Adrenal gland (tissue), 12 donors: ENCODE results near the gene PFKFB4. TPM values are rescaled to one million over a fixed set of nuclear protein-coding genes. Genes with fewer than 3 reads are reported as not detected.

Source experiments
- DNase-seq, 7 donors: peaks; one replicate each; pipeline ENCODE4 v3.0.0-alpha.2; 2019 to 2020
- H3K27ac ChIP-seq, 5 donors: fragments of 200-600 bp; sonication (generic) in 4 of 5; 1 replicate in 3 of 5; 2 replicates in 2 of 5; pipeline versions ENCODE4 v1.5.1 to v1.8.0; 2016 to 2020; ENCODE audit warnings: mild to moderate bottlenecking in 1 of 5
- H3K27me3 ChIP-seq: fragments of 200-600 bp; 2 replicates; pipeline ENCODE4 v1.8.0; 2021
- H3K36me3 ChIP-seq, 2 donors: fragments of 200-600 bp; replicated peaks in 1 of 2; 1 replicate in 1 of 2; 2 replicates in 1 of 2; pipeline versions ENCODE4 v1.5.1 to v1.8.0; 2018 to 2022
- H3K4me1 ChIP-seq, 2 donors: fragments of 200-600 bp; replicated peaks in 1 of 2; 1 replicate in 1 of 2; 2 replicates in 1 of 2; pipeline versions ENCODE4 v1.5.1 to v1.8.0; 2018 to 2021
- H3K4me3 ChIP-seq, 4 donors: fragments of 200-600 bp; sonication (generic) in 3 of 4; one replicate each; pipeline ENCODE4 v1.5.1; 2016 to 2018
- H3K9me3 ChIP-seq, 3 donors: fragments of 200-600 bp; sonication (generic) in 1 of 3; replicated peaks in 1 of 3; 1 replicate in 2 of 3; 2 replicates in 1 of 3; pipeline versions ENCODE4 v1.5.1 to v1.8.0; 2016 to 2021
- POLR2A ChIP-seq, 2 donors: fragments of 450-650 bp; IDR thresholded peaks; one replicate each; pipeline ENCODE4 v1.6.1; 2017; ENCODE audit warnings: antibody characterized with exemption in 2 of 2, mild to moderate bottlenecking in 2 of 2, moderate library complexity in 1 of 2
- WGBS, 4 donors: extraction: QIAGEN DNeasy Blood & Tissue Kit in 2 of 4; methylation state at CpG; one replicate each; pipeline versions ENCODE4 v1.1.5 to v1.1.7; 2013 to 2017; 5-methylcytosine and 5-hydroxymethylcytosine counted together
- intact Hi-C, 2 donors: fragments of 100-400 bp; cut with DNase I; formaldehyde crosslinking; loops; one replicate each; pipeline versions ENCODE4 v1.14.1 to v1.15.0; 2022 to 2023
- polyA plus RNA-seq, 3 donors: library from polyadenylated mRNA; stranded (reverse); fragments of 200-250 nt in 2 of 3; fragments of 350-450 nt in 1 of 3; fragmentation: Illumina TruSeq in 1 of 3; extraction: RNeasy Lipid Tissue Mini Kit (QIAGEN cat#74804) in 1 of 3; gene quantifications; one replicate each; pipeline ENCODE4 v1.2.3, GENCODE V29; 2013 to 2014
- total RNA-seq, 9 donors: library from RNA; depleted of rRNA in 4 of 9; stranded (reverse); fragments of >200 nt in 4 of 9; fragments of 120-200 nt in 1 of 9; fragmentation: NEBNext Ultra II Directional in 1 of 9; extraction: Animal tissue kit (Norgen Biotek cat#: 25700) in 1 of 9; gene quantifications; one replicate each; pipeline versions ENCODE4 v1.1.0 to v1.2.4, GENCODE V29; 2013 to 2023
- TF ChIP-seq, protein P1 (sequence below), 6 experiments: fragments of 450-650 bp in 4 of 6; fragments of 200-600 bp in 2 of 6; sonication (generic) in 1 of 6; IDR thresholded peaks; 1 replicate in 5 of 6; 2 replicates in 1 of 6; pipeline versions ENCODE4 v1.5.1 to v1.8.0; 2016 to 2021; ENCODE audit warnings: antibody characterized with exemption in 6 of 6, mild to moderate bottlenecking in 2 of 6, moderate library complexity in 1 of 6
- donor health status: healthy with polysubstance abuse.
- donor health status: Bipolar disorder and iron deficiency.
- donor health status: DM: yes; HTN: yes; CAD: no.
- donor health status: DM: no; HTN: no; CAD: no.
- donor health status: DM: no; HTN: no; CAD: no.
- donor health status: DM: yes; HTN: yes; CAD: no.

PFKFB4 gene
- total and polyA plus RNA-seq, 12 donors, result 1.8 to 12.9 (median 4.5) TPM

DNA sequence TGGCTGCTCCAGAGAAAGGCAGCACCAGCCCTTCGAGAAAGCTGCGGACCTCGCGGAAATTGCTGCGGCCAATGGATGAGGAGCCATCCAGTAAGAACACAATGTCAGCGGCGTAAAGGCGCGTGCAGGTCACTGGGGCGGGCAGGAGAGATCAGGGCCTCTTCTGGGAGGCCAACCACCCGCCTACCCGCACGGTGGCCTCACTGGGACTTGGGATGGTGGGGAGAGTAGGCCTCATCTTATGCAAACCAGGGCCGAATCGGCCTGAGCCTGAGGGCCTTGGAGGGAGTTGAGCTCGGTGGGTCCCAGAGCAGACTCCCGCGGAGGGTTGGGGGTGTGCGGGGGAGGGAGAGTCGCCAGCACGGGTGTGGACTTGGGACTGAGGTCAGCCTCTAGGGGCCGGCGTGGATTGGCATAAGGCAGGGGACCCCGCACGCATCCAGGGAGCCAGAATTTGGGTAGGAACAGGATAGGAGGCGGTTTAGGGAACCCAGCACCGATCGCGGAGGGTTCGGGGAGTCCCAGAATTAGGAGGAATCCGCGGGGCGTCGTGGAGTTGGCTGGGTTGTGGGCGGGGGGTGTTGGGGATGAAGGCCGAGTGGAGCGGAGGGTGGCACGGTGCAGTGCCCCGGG is 37.9 kb upstream of the PFKFB4 start:
- intact Hi-C loops, result no loop called here
- no peak for TF ChIP-seq POLR2A (IDR thresholded peaks at IDR 0.05)
- TF ChIP-seq, protein P1, sequence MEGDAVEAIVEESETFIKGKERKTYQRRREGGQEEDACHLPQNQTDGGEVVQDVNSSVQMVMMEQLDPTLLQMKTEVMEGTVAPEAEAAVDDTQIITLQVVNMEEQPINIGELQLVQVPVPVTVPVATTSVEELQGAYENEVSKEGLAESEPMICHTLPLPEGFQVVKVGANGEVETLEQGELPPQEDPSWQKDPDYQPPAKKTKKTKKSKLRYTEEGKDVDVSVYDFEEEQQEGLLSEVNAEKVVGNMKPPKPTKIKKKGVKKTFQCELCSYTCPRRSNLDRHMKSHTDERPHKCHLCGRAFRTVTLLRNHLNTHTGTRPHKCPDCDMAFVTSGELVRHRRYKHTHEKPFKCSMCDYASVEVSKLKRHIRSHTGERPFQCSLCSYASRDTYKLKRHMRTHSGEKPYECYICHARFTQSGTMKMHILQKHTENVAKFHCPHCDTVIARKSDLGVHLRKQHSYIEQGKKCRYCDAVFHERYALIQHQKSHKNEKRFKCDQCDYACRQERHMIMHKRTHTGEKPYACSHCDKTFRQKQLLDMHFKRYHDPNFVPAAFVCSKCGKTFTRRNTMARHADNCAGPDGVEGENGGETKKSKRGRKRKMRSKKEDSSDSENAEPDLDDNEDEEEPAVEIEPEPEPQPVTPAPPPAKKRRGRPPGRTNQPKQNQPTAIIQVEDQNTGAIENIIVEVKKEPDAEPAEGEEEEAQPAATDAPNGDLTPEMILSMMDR (IDR thresholded peaks at IDR 0.05), result no peak
- WGBS, 4 donors, result 43 to 58% (median 49%) methylated on average over 29 to 39 of the region's 39 CpGs
- Histone ChIP-seq H3K27me3 (no peaks in the 10 kb centered on the region), H3K27ac (no peak overlapping the region), H3K4me3 (peak overlapping the region in 1 of 4 donors; percentile 43), H3K4me1 (peaks cover 8 to 12% of the 10 kb centered on the region in 2 donors), H3K9me3 (no peaks in the 10 kb centered on the region), H3K36me3 (peaks cover 0 to 14% of the 10 kb centered on the region in 2 donors)
- DNase-seq, result no peak

DNA sequence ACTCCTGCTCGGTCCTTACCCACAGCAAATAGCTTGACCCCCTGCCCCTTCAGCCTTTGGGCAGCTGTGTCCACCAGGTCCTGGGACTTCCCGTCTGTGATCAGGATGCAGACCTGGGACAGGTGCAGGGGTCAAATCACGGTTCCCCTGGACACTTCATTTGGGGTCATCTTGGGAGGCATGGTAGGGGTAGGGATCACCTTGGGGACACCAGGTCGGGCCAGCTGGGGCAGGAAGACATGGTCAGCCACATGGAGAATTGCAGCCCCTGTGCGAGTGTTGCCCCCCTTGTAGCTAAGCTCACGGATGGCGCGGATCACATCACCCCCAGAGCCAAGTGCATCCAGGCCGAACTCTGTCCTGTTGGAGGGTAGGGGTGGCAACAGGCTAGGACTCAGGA is 36.7 kb upstream of the PFKFB4 start:
- Histone ChIP-seq H3K27me3 (no peaks in the 10 kb centered on the region), H3K9me3 (no peaks in the 10 kb centered on the region), H3K27ac (no peak overlapping the region), H3K4me1 (peaks cover 8 to 12% of the 10 kb centered on the region in 2 donors), H3K4me3 (no peak overlapping the region), H3K36me3 (peaks cover 0 to 2% of the 10 kb centered on the region in 2 donors)
- TF ChIP-seq, protein P1 (IDR thresholded peaks at IDR 0.05), result no peak
- TF ChIP-seq POLR2A (IDR thresholded peaks at IDR 0.05), result no peak
- WGBS, 4 donors, result 92 to 97% (median 93%) methylated on average over 6 to 9 of the region's 9 CpGs
- intact Hi-C loops, result no loop called here
- no peak for DNase-seq

DNA sequence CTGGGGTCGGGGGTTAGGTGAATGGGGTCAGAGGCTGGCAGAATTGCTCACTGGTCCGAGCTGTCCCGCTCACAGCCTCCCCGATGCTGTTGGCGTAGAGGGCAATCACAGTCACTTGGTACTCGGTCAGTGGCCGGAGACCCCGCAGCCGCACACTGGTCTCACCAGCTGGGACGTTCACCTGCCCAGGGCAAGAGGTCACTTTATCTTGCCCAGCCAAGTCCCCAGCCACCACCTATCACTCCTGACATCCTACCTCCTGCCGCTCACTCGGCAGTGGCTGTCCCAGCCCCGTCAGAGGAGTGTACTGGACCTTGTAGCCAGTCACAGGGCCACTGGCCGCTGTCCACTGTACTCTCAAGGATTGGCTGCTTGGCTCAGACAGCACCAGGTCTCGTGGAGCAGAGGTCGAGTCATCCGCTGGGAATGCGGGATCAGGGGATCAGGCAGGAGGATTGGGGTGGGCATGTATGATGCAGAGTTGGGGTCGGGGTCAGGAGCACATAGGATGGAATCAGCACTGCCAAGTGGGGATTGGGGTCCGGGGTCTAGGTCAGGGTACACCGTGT is 36.0 kb upstream of the PFKFB4 start:
- peaks cover 8 to 12% of the 10 kb centered on the region in 2 donors for H3K4me1 ChIP-seq
- 87 to 91% (median 89%) methylated on average over 15 to 21 of the region's 21 CpGs for WGBS, 4 donors
- no peaks in the 10 kb centered on the region for H3K9me3 ChIP-seq
- no peaks in the 10 kb centered on the region for H3K36me3 ChIP-seq
- H3K4me3 ChIP-seq, result no peak overlapping the region
- H3K27me3 ChIP-seq, result no peaks in the 10 kb centered on the region
- no peak for TF ChIP-seq POLR2A (IDR thresholded peaks at IDR 0.05)
- TF ChIP-seq, protein P1 (IDR thresholded peaks at IDR 0.05), result no peak
- intact Hi-C loops, result no loop called here
- no peak overlapping the region for H3K27ac ChIP-seq
- no peak for DNase-seq

DNA sequence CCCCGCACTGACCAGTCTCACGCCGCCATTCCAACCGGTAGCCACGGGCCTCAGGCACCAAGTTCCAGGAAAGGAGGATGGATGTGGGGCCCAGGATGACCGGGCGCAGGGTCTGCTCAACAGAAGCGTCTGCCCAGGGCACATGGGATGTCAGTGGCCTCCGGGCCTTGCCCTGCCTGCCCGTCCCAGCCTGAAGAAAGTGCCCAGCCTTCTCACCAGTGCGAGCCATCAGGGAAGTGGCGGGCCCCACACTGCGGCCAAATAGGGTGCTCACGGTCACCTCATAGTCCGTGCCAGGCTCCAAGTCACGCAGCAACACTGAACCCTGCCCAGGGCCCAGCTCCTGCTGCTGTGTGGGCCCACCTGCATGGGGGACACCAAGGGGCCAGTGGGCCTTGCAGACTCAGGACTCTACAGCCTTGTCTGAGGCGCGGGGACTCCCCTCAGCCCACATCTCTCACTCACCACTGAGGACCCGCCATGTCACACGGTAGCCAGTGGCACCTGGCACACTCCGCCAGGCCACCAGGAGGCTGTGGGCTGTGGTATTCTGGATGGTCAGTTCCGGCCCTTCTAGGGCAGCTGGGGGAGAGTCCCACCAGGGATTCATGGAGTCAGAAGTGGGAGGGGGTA is 35.4 kb upstream of the PFKFB4 start:
- TF ChIP-seq POLR2A (IDR thresholded peaks at IDR 0.05), result no peak
- TF ChIP-seq, protein P1 (IDR thresholded peaks at IDR 0.05), result no peak
- intact Hi-C loops, result no loop called here
- no peaks in the 10 kb centered on the region for H3K36me3 ChIP-seq
- H3K9me3 ChIP-seq, result no peaks in the 10 kb centered on the region
- H3K27me3 ChIP-seq, result no peaks in the 10 kb centered on the region
- H3K27ac ChIP-seq, result no peak overlapping the region
- no peak for DNase-seq
- no peak overlapping the region for H3K4me3 ChIP-seq
- peaks cover 8 to 12% of the 10 kb centered on the region in 2 donors for H3K4me1 ChIP-seq
- WGBS, 4 donors, result 80 to 95% (median 91%) methylated on average over 11 to 22 of the region's 22 CpGs
